NOMO-1 (cell line): ENCODE measurements around the gene RHOBTB3.

Source experiments
- DNase-seq, 2 experiments: peaks; one replicate each; lab custom pipeline; 2025; ENCODE audit not compliant: unreplicated experiment in 2 of 2; lab: John Stamatoyannopoulos, UW

RHOBTB3 gene

GRCh38 chr5:95762652-95763041 is 31.5 kb downstream of the RHOBTB3 start:
- no peak for DNase-seq

- no peak for DNase-seq
These were observed 32.8 kb downstream of the RHOBTB3 start for GRCh38 chr5:95763941-95764340.

GRCh38 chr5:95768731-95769130 is 37.6 kb downstream of the RHOBTB3 start:
- DNase-seq: no peak

GRCh38 chr5:95770830-95771708 is 39.9 kb downstream of the RHOBTB3 start:
- DNase-seq: no peak

- no peak for DNase-seq
These were observed 40.8 kb downstream of the RHOBTB3 start for GRCh38 chr5:95771892-95772291.

GRCh38 chr5:95773335-95774059 is 42.4 kb downstream of the RHOBTB3 start:
- DNase-seq: no peak

GRCh38 chr5:95777441-95777840 is 46.3 kb downstream of the RHOBTB3 start:
- DNase-seq: no peak

- no peak for DNase-seq
These were observed 47.7 kb downstream of the RHOBTB3 start for GRCh38 chr5:95778713-95779436.

GRCh38 chr5:95779611-95780010 is 48.5 kb downstream of the RHOBTB3 start:
- peak in 1 of 2 experiments; percentile 52 for DNase-seq

- DNase-seq: no peak
These were observed 49.5 kb downstream of the RHOBTB3 start for GRCh38 chr5:95780597-95780996.

GRCh38 chr5:95781101-95781583 is 50.0 kb downstream of the RHOBTB3 start:
- DNase-seq: peak; percentile 70 to 73

- DNase-seq: no peak
These were observed 51.0 kb downstream of the RHOBTB3 start for GRCh38 chr5:95782181-95782580.

- no peak for DNase-seq
These were observed 52.5 kb downstream of the RHOBTB3 start for GRCh38 chr5:95783661-95784060.

- no peak for DNase-seq
These were observed 53.6 kb downstream of the RHOBTB3 start for GRCh38 chr5:95784514-95785302.

GRCh38 chr5:95786821-95787418 is 55.8 kb downstream of the RHOBTB3 start:
- DNase-seq: no peak

- no peak for DNase-seq
These were observed 57.4 kb downstream of the RHOBTB3 start for GRCh38 chr5:95788493-95788892.

GRCh38 chr5:95791751-95792150 is 60.6 kb downstream of the RHOBTB3 start:
- no peak for DNase-seq

- DNase-seq: no peak
These were observed 63.0 kb downstream of the RHOBTB3 start for GRCh38 chr5:95794070-95794516.

- no peak for DNase-seq
These were observed 66.2 kb downstream of the RHOBTB3 start for GRCh38 chr5:95797301-95797700.

- no peak for DNase-seq
These were observed 66.9 kb downstream of the RHOBTB3 start for GRCh38 chr5:95798048-95798447.
